ENCODE data around the gene LCOR.

- TF ChIP-seq CTCF (IDR thresholded peaks at IDR 0.05) (no peak), EZH2phosphoT487 (IDR thresholded peaks at IDR 0.05) (no peak)
Measured at GRCh38 chr10:97039538-97040247, 207.6 kb downstream of the LCOR start.

Measured in neural progenitor cell (in vitro differentiated cells).